ENCODE results near the gene PROSER3. TPM values are rescaled to one million over a fixed set of nuclear protein-coding genes. Genes with fewer than 3 reads are reported as not detected.

Gene PROSER3
- total and polyA plus RNA-seq, 2 of the 13 experiments (the other 11 are each of a cell fraction or from before 2014, with no cell fraction given) = 5.1 to 5.7 TPM

DNA sequence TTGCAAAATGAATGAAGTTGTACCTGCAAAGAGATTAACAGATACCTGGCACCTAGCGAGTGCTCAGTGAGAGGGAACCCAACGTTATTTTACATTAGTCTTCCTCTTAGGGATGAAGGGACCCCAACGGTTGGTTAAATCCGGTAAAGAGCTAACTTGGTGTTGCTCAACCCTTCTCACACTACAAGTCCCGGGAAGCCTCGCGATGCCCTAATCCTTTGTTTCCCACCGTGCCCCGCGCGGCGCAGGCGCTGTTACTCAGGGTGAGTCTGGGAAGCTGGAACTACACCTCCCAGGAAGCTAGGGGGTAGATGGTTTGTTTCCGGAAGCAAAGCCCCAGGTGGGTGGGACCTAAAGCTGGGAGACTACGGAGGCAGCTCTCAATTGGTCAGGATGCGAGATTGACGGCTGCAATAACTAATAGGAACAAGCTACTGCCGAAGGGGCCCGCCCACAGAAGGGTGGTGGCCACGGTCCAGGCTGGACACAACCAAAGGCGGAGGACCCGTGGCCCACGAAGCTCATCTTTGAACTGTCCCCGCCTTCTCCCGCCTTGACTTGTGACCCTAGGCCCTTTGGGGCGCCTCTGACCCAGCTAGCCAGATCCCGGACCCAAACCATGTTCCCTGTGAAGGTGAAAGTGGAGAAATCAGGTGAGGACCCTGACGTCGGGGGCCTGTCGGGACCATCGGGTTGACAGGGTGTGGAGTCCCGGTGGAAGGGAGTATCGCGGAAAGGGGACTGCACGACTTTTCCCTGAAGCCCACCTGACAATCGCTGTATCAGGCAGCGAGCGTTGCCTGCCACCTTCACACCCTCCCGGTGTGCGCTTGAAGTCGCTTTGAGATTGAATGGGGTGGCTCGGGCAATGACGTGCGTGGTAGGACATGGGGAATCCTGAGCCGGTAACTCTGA lies 9.6 kb upstream of the PROSER3 start, which contains the start of gene LIN37 (continued):
- TF ChIP-seq, protein P1, sequence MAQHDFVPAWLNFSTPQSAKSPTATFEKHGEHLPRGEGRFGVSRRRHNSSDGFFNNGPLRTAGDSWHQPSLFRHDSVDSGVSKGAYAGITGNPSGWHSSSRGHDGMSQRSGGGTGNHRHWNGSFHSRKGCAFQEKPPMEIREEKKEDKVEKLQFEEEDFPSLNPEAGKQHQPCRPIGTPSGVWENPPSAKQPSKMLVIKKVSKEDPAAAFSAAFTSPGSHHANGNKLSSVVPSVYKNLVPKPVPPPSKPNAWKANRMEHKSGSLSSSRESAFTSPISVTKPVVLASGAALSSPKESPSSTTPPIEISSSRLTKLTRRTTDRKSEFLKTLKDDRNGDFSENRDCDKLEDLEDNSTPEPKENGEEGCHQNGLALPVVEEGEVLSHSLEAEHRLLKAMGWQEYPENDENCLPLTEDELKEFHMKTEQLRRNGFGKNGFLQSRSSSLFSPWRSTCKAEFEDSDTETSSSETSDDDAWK (CRISPR knock-in tag; IDR thresholded peaks at IDR 0.05) = no peak
- TF ChIP-seq, protein P2, sequence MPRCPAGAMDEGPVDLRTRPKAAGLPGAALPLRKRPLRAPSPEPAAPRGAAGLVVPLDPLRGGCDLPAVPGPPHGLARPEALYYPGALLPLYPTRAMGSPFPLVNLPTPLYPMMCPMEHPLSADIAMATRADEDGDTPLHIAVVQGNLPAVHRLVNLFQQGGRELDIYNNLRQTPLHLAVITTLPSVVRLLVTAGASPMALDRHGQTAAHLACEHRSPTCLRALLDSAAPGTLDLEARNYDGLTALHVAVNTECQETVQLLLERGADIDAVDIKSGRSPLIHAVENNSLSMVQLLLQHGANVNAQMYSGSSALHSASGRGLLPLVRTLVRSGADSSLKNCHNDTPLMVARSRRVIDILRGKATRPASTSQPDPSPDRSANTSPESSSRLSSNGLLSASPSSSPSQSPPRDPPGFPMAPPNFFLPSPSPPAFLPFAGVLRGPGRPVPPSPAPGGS (CRISPR knock-in tag; IDR thresholded peaks at IDR 0.05) = peak; percentile 70; the same call in 1 of the 2 replicates
- TF ChIP-seq ZNF382 (CRISPR knock-in tag; IDR thresholded peaks at IDR 0.05; ENCODE audit: borderline replicate concordance) = no peak
- TF ChIP-seq HOXA9 (CRISPR knock-in tag; IDR thresholded peaks at IDR 0.05; ENCODE audit: borderline replicate concordance) = no peak
- TF ChIP-seq PHF20 (CRISPR knock-in tag; IDR thresholded peaks at IDR 0.05) = peak; percentile 79
- TF ChIP-seq GABPB1 (CRISPR knock-in tag; IDR thresholded peaks at IDR 0.05) = peak; percentile 97
- TF ChIP-seq ZNF207 (IDR thresholded peaks at IDR 0.05; ENCODE audit: borderline replicate concordance) = no peak
- no peak for TF ChIP-seq RFX3 (CRISPR knock-in tag; IDR thresholded peaks at IDR 0.05)
- peak; percentile 81 for TF ChIP-seq KDM2A (CRISPR knock-in tag; IDR thresholded peaks at IDR 0.05; ENCODE audit: borderline replicate concordance, low read depth)
- TF ChIP-seq, protein P3, sequence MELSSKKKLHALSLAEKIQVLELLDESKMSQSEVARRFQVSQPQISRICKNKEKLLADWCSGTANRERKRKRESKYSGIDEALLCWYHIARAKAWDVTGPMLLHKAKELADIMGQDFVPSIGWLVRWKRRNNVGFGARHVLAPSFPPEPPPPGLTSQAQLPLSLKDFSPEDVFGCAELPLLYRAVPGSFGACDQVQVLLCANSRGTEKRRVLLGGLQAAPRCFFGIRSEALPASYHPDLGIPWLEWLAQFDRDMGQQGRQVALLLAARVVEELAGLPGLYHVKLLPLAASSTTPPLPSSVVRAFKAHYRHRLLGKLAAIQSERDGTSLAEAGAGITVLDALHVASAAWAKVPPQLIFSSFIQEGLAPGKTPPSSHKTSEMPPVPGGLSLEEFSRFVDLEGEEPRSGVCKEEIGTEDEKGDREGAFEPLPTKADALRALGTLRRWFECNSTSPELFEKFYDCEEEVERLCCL (CRISPR knock-in tag; IDR thresholded peaks at IDR 0.05; ENCODE audit: borderline replicate concordance) = no peak
- TF ChIP-seq, protein P4, sequence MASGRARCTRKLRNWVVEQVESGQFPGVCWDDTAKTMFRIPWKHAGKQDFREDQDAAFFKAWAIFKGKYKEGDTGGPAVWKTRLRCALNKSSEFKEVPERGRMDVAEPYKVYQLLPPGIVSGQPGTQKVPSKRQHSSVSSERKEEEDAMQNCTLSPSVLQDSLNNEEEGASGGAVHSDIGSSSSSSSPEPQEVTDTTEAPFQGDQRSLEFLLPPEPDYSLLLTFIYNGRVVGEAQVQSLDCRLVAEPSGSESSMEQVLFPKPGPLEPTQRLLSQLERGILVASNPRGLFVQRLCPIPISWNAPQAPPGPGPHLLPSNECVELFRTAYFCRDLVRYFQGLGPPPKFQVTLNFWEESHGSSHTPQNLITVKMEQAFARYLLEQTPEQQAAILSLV (CRISPR knock-in tag; IDR thresholded peaks at IDR 0.05; ENCODE audit: borderline replicate concordance) = peak; percentile 32; the same call in 1 of the 2 replicates
- no peak for TF ChIP-seq MATR3 (CRISPR knock-in tag; IDR thresholded peaks at IDR 0.05)
- no peak for TF ChIP-seq ZFP1 (CRISPR knock-in tag; IDR thresholded peaks at IDR 0.05)
- TF ChIP-seq CENPT (CRISPR knock-in tag; IDR thresholded peaks at IDR 0.05; ENCODE audit: low read depth) = no peak
- TF ChIP-seq ZNF766 (CRISPR knock-in tag; IDR thresholded peaks at IDR 0.05; ENCODE audit: borderline replicate concordance) = no peak
- TF ChIP-seq, protein P5, sequence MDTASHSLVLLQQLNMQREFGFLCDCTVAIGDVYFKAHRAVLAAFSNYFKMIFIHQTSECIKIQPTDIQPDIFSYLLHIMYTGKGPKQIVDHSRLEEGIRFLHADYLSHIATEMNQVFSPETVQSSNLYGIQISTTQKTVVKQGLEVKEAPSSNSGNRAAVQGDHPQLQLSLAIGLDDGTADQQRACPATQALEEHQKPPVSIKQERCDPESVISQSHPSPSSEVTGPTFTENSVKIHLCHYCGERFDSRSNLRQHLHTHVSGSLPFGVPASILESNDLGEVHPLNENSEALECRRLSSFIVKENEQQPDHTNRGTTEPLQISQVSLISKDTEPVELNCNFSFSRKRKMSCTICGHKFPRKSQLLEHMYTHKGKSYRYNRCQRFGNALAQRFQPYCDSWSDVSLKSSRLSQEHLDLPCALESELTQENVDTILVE (CRISPR knock-in tag; IDR thresholded peaks at IDR 0.05) = no peak; the same call in 1 of the 2 replicates
- TF ChIP-seq, protein P6, sequence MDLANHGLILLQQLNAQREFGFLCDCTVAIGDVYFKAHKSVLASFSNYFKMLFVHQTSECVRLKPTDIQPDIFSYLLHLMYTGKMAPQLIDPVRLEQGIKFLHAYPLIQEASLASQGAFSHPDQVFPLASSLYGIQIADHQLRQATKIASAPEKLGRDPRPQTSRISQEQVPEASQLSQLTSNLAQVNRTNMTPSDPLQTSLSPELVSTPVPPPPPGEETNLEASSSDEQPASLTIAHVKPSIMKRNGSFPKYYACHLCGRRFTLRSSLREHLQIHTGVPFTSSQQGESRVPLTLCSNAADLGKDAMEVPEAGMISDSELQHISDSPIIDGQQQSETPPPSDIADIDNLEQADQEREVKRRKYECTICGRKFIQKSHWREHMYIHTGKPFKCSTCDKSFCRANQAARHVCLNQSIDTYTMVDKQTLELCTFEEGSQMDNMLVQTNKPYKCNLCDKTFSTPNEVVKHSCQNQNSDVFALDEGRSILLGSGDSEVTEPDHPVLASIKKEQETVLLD (CRISPR knock-in tag; IDR thresholded peaks at IDR 0.05; ENCODE audit: low read depth) = no peak
- no peak for TF ChIP-seq ZNF274 (CRISPR knock-in tag; IDR thresholded peaks at IDR 0.05)
- no peak for TF ChIP-seq ZFYVE20 (CRISPR knock-in tag; IDR thresholded peaks at IDR 0.05; ENCODE audit: borderline replicate concordance, low read depth)
- no peak for TF ChIP-seq NFKBIZ (CRISPR knock-in tag; IDR thresholded peaks at IDR 0.05)
- TF ChIP-seq ZNF121 (CRISPR knock-in tag; IDR thresholded peaks at IDR 0.05) = peak; percentile 96
- no peak for TF ChIP-seq RFX1 (IDR thresholded peaks at IDR 0.05)

Measured in HepG2 (cell line).